Epithelial cell of esophagus (primary cell): ENCODE measurements around the gene INPP5A.
"Not testable (repeated sequence)": the region's sequence is repeated elsewhere in the genome, so short reads cannot be mapped to it uniquely, and the experiment has no call there.

Source experiments
- DNase-seq: peaks from one replicate; pipeline ENCODE4 v3.0.0; 2010; ENCODE audit warnings: low read depth
- H3K4me3 ChIP-seq: 2 replicates; pipeline ENCODE4 v1.5.1; 2011; ENCODE audit warnings: mild to moderate bottlenecking, low read length, control low read depth
- CTCF ChIP-seq: IDR thresholded peaks from 2 replicates; pipeline ENCODE4 v1.5.1; 2011; ENCODE audit warnings: low read depth, mild to moderate bottlenecking, low read length, control low read depth, inconsistent platforms; ENCODE audit not compliant: insufficient read depth; ENCODE audit errors: missing control alignments

INPP5A gene

GRCh38 chr10:132676193-132676891, 138.8 kb downstream of the INPP5A start:
- no peak for TF ChIP-seq CTCF
- no peak overlapping the region for H3K4me3 ChIP-seq
- DNase-seq, result no peak

- no peak overlapping the region for H3K4me3 ChIP-seq
- TF ChIP-seq CTCF, result no peak
- DNase-seq, result no peak
Observed at GRCh38 chr10:132677096-132677472, 139.5 kb downstream of the INPP5A start.

- no peak for DNase-seq
- no peak overlapping the region for H3K4me3 ChIP-seq
- no peak for TF ChIP-seq CTCF
Observed at GRCh38 chr10:132677473-132678227, 140.1 kb downstream of the INPP5A start.

GRCh38 chr10:132678436-132679216, 141.0 kb downstream of the INPP5A start:
- DNase-seq, result no peak
- H3K4me3 ChIP-seq, result no peak overlapping the region
- TF ChIP-seq CTCF, result no peak

- H3K4me3 ChIP-seq, result no peak overlapping the region
- TF ChIP-seq CTCF, result no peak
- no peak for DNase-seq
Observed at GRCh38 chr10:132679217-132679595, 141.6 kb downstream of the INPP5A start.

- TF ChIP-seq CTCF, result no peak
- no peak overlapping the region for H3K4me3 ChIP-seq
- DNase-seq, result no peak
Observed at GRCh38 chr10:132679640-132680039, 142.1 kb downstream of the INPP5A start.

GRCh38 chr10:132680741-132681140, 143.2 kb downstream of the INPP5A start:
- not testable (repeated sequence) for H3K4me3 ChIP-seq, DNase-seq
